ENCODE results near the gene RPS24.
"Not testable (repeated sequence)": the region's sequence is repeated elsewhere in the genome, so short reads cannot be mapped to it uniquely, and the experiment has no call there.

RPS24 gene

DNA sequence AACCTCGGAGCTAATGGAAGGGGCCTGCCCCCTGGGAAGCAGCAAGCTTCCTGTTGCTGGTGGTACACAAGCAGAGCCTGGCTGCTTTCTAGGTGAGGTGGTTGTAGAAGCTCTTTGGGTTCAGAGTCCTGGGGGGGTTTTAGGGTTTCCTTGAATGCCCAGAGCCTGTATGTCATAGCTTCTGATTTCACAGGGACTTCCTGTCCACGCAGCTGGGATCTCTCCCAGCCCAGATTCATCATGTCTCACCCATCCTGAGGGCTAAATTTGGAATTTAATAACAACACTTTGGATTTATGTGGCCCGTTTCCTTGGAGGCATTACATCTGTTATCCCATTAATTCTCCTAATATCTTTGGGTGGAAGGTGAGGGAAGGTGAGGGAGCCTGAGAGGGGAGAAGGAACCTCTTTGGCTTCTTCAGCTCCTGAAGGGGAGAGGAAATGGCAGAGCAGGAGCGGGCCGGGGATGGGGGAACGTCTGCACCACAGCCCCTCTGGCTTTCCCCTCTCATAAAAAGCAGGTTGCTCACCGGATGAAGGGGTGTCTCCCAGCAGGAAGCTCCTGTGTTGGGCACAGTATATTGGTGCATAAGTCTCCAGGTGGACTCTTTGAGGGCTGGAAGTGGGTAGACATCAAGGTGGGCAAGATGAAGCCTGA lies 19.7 kb downstream of the RPS24 start:
- DNase-seq (ENCODE audit: low spot score): peak; percentile 73

DNA sequence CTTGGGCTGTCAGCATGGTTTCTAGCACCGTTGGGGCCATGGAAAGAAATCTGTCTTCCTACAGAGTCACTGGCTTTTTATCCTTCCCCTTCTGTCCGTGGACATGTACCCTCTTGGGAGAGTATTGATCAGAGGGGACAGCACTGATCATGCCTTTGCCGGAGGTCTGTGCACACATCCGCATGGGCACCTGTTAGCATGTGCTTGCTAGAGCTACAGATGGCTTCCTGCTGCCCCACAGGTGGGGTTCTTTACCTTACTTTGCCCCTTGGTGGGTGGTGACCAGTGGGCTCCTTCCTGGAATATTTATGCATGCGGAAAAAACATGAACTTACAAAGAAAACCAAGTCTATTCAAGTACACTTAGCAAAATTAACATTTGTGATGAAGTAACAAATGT lies 24.9 kb downstream of the RPS24 start:
- no peak for DNase-seq (ENCODE audit: low spot score)

DNA sequence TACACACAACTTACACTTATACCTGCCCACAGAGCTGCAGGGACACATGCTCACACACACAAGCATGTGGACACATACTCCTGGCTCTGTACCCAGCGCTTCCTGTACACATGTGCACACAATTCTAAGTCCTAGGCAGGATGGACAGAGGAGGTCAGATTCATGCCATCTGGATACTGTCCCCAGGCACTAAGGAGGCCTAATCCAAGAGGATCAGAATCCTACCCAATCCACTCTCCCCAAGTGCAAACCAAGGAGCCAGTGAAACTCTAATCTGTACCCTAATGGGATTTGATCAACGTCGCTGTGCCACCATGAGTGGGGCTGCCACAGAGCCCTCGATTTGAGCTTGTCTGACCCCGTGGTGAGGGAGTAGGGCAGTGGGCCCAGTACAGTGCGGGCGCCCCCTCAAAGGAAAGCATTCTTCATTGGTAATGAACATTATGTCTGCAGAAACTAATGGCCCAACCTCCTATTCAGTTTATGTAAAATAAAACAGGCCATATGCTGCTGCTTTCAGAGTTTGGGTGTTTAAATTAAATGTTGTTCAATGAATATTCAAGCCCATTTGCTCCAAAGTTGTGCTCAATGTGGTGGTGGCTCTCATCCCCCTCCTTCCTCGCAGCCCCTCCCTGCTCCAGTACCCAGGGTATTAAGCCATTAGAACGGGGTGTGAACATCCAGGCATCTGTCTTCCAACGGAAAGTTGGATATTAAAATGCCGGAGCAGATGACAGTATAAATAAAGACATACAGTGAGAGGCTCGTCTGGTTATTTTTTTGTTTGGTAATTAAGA lies 26.4 kb downstream of the RPS24 start:
- DNase-seq (ENCODE audit: low spot score): no peak

DNA sequence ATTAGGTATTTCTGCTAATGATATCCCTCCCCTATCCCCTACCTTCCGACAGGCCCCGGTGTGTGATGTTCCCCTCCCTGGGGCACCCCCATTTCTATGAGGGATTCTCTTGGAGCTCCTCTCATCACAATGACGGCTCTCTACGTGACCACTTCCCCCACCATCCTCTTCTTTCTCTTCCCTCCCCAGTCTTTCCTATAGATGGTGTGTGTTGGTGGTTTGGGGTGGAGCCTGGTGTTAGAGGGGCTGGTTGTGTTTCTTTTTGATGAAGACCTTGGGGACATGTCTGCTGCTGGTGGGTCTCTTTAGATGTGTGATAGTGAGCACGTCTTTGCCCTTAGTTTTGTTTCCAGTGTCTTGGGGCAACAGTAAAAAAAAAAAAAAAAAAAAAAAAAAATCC lies 28.6 kb downstream of the RPS24 start:
- DNase-seq (ENCODE audit: low spot score): no peak

DNA sequence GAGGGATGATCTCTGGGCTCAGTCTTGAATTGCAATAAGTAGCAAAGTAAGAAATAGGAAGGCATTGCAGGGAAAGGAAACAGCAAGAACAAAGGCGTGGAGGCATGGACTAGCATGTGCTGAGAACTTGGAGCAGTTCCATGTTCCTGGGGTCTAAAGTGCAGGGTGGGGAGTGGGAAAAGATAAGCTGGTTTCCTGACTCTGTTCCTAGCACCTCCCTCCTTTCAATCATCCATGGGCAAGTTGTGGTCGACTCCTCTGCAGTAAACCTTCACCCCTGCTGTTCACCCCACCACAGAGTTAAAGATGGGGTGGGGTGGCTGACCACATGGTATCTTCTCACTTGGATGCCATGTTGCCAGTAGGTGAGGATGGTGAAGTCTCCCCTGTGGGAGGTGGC lies 29.6 kb downstream of the RPS24 start:
- no peak for DNase-seq (ENCODE audit: low spot score)

DNA sequence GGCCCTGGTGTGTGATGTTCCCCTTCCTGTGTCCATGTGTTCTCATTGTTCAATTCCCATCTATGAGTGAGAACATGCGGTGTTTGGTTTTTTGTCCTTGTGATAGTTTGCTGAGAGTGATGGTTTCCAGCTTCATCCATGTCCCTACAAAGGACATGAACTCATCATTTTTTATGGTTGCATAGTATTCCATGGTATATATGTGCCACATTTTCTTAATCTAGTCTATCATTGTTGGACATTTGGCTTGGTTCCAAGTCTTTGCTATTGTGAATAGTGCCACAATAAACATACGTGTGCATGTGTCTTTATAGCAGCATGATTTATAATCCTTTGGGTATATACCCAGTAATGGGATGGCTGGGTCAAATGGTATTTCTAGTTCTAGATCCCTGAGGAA lies 31.3 kb downstream of the RPS24 start:
- DNase-seq (ENCODE audit: low spot score): not testable (repeated sequence)

DNA sequence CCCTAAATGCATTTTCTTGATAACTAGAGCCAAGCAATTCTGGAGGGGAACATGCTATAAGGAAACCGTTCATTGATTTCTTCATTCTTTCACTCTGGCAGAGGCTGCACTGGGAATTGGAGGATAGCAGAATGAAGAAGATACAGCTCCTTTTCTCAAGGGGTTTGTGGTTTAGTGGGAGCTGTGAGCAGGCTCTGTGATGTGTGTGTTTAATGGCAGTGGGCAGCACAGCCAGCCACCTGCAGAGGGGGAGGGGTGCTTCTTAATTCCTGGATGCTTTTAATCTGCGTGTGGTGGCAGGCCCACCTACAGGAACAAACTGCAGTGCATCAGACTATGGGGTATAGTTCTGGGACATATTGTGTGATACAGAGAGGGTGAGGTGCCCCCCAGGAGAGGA lies 31.9 kb downstream of the RPS24 start:
- DNase-seq (ENCODE audit: low spot score): no peak

DNA sequence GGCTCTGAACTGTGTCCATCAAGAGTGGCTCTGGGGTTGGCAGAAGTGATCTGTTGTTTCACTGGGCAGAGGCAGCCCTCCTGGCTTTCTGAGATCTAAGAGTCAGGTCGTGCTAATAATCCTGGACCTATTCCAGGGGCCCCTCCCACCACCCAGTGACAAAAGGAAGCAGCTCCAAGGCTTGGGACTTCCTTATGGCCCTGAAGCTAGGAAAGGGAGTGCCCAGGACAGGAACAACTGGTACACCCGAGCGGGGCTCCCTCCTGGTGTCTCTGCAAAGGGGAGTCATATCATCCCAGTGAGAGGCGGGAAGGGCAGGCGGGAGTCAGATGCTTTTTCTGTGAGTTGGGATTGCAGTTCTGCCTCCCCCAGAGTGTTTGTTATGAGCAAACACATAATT lies 32.3 kb downstream of the RPS24 start:
- no peak for DNase-seq (ENCODE audit: low spot score)

DNA sequence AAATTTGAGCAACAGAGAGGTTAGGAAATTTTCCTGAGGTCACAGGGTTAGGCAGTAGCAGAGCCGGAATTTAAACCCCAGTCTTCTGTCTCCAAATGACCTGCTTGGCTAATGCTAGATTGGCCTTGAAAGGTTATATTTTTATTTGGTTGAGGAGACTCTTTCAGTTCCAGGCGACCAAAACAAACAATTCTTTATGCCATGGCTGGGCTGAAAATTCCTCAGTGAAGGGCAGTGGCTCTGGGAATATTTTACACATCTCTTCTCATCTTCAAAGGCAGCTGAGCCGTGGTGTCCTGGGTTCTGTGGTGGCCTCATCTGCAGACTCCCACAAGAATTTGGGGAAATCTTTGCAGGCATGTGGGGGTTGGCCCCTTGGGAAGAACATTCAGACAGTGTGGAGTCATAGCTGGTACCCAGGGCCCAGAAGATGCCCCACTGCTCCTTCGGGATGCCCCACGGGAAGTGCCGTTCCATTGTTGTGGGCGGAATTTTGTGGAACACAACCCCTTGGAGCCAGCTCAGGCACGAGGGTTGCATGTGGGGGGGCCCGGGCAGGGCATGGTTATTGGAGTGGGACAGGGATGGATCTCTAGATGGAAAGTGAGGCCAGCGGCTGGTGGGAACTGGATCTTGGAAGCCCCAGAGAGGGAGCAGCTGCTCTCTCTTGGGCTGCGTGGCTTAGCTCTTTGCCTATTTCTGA lies 33.2 kb downstream of the RPS24 start:
- DNase-seq (ENCODE audit: low spot score): no peak

DNA sequence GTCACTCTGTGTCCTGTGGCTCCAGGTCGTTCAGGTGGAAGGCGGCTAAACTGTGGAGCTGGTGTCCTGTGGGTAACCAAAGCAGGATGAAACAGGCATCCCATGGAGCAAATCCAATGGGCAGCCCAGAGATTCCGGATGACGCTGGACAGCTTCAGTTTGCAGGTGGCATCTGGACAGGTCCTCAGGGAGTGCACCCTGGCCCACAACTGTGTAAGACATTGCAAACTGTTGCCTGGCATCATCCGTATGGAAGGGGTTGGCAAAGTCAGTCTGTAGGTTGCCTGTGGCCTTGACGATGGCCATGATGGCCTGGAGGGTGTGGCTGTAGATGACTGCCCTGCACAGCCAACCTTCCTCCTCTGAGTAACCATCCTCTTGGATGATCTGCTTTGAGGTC lies 35.5 kb downstream of the RPS24 start:
- DNase-seq (ENCODE audit: low spot score): no peak

DNA sequence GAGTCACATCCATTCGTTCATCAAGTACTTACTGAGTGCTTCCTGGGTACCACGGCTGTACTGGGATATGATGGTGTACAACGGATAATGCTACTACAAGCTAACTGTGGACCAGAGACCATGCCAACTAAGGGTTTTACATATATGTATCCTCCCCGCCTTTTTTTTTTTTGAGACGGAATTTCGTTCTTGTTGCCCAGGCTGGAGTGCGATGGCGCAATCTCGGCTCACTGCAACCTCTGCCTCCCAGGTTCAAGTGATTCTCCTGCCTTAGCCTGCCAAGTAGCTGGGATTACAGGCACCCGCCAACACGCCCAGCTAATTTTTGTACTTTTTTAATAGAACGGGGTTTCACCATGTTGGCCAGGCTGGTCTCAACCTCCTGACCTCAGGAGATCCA lies 36.4 kb downstream of the RPS24 start:
- DNase-seq (ENCODE audit: low spot score): not testable (repeated sequence)

DNA sequence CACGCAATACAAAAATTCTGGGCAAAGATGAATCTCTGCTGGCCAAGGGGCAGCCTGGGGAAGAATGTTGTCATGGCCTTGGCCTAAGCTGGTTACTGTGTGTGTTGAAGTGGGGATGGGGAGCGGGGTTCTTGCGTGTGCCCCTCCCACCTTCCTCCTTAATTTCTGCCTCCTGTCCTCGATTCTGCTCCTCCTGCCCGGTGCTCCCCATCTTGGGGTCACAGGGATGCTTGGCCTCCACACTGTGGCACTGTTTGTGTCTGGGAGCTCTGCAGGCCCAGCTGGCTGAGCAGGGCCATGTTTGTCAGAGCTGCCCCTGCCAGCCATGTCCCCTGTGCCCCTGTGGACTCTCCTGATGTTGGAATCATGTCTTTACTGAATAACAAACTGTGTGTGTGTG lies 37.1 kb downstream of the RPS24 start:
- no peak for DNase-seq (ENCODE audit: low spot score)

DNA sequence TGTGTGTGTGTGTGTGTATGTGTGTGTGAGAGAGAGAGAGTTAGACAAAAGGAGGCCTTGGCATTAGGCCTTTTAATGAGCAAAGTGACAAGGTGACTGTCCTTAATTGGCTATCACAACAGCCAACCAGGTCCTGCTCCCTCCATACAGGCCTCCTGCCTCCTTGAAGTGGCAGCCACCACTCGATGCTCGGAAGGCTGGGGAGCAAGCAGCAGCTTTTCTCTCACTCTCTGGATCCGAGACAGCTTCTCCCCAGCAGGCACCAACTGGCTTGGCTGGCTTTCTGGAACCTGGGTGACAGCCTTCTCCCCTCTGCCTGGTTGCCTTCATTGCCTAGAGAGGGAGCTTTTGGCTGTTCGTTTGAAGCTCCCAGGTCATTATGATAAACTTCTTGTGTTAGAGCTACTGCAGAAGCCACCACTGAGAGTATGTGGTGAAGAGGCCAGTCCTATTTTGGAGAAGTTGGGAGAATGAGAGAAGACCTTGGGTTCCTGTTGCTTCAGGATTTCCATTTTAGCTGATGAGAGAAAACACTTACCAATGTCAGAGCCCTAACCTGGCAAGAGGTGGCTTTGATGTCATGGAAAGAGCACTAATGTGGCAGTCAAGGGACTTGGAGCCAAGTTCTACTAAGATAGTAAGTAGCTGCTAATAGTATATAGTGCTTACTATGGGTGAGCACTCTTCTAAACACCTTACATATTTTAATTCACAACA lies 37.6 kb downstream of the RPS24 start:
- no peak for DNase-seq (ENCODE audit: low spot score)

DNA sequence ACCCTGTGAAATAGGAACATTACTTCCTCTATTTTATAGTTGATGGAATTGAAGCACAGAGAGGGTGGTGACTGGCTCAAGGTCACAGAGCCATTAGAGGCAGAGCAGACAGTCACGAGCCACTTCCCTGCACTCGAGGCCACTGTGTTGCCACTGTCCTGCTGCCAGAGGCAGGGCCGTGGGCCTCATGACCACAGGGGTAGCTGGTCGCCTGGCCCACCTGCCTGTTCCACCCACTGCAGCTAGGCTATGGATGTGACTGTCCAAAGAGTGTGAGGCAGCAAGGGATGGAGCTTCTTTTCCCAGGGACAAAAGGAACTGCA lies 38.2 kb downstream of the RPS24 start:
- DNase-seq (ENCODE audit: low spot score): no peak

DNA sequence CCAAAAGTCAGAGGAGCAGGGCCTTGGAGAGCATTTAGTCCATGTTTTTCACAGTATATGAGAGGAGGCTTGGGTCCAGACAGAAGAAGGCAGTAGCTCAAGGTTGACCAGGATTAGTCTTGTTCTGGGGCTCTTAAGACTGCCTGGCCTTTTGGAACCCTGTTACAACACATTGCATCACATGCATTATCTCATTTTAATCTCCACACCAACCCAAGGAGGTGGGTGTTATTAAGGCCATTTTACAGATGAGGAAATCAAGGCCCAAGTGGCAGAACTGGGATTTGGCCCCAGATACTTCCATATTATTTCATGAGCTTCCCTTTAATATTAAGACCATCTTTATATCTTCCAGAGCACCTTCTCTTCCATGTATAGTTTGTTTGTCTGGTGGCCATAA lies 38.8 kb downstream of the RPS24 start:
- no peak for DNase-seq (ENCODE audit: low spot score)

DNA sequence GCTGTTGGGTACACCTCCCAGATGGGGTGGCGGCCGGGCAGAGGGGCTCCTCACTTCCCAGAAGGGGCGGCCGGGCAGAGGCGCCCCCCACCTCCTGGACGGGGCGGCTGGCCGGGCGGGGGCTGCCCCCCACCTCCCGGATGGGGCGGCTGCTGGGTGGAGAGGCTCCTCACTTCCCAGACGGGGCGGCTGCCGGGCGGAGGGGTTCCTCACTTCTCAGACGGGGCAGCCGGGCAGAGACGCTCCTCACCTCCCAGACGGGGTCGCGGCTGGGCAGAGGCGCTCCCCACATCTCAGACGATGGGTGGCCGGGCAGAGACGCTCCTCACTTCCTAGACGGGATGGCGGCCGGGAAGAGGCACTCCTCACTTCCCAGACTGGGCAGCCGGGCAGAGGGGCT lies 42.1 kb downstream of the RPS24 start:
- DNase-seq (ENCODE audit: low spot score): not testable (repeated sequence)

DNA sequence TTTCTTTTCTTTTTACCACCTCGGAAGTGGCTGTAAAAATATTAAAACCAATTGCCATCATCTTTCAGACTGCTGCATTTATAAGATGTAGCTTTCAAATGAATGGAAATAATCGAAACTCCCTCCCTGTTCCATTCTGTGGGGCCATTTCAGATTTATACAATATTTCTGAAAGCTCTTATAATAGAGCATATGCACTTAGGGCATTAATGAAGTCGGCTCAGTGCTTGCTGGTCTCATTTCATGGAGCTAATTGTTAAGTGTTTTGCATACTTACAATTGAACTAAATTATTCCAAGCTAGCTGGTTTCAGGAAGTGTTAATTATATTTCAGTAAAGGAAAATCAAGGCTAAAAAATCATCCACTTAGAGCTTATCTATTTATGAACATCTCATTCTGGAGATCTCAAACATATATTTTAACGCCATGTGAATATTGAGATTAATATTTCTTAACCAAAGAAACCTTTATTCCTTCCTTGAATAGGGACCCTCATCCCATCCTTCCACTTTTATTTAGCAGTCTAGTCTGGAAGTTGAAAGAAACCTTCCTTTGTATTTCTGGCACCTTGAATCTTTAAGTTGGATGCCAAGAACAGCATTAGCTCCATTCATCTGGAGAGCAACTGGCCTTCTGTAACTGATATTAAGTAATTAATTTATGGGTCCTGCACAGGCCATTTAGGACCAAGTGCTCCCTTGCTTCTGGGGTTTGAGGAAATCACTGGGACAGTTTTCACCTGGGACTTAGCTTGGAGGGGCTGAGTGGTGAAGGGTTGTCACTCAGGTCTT lies 45.1 kb downstream of the RPS24 start:
- no peak for DNase-seq (ENCODE audit: low spot score)

DNA sequence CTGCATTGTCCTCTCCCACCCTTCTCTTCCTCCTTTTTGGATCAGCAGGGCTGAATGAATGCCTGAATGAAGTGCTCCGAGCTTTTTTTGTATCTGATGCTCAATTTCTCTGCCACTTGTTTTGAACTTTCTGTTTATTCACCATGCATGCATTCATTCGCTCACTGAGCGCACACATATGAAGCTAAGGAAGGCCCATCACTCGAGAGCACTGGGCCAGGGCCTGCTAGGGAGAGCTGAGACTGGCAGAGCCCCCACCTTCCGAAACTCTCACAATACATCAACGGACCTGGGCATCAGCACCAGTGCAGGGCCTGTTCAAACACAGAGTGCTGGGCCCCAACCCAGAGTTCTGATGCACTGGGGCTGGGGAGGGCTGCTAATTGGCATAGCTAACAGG lies 45.7 kb downstream of the RPS24 start:
- DNase-seq (ENCODE audit: low spot score): no peak

DNA sequence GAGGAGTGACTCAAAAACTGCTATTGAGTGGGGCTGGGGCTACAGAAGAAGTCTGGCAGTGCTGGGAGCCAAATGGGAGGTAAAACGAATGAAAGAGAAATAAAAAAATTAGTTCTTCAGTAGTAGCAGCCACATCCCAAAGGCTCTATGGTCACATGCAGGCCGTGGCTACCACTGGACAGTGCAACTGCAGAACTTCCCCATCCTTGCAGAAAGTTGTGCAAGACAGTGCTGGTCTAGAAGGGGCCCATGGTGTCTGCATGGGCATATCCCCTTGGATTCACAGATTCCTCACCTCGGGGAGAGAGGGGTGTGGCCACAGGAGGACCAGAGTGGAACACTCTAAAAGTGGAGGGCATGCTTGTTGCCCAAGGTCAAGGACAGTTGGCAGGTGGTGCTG lies 47.6 kb downstream of the RPS24 start:
- no peak for DNase-seq (ENCODE audit: low spot score)

DNA sequence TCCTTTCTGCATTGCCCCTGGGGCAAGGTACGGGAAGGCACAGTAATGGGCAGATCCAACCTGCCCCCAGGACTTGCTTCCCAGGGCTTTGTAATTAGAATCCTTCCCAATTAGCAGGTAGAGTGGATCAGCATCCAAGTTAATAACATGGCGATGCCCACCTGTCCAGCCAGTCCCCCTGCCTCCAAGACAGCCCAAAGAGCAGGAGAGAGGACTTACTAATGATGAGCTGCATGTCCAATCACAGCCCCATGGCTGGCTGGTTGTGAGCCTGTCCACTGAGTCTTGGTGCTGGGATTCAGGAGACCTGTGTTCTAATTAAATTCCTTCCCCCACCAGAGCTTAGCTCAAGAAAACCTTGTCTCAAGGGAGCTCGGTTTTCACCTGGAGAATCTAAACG lies 49.0 kb downstream of the RPS24 start:
- DNase-seq (ENCODE audit: low spot score): no peak
